HG03095 (cell line): ENCODE measurements around the gene MUC13.
"Not testable (repeated sequence)": the region's sequence is repeated elsewhere in the genome, so short reads cannot be mapped to it uniquely, and the experiment has no call there.

Experiments used
- ATAC-seq: cut with Tn5 transposase; IDR thresholded peaks from one replicate; pipeline ENCODE4 v1.9.1; 2021; ENCODE audit warnings: moderate library complexity; ENCODE audit not compliant: unreplicated experiment

Gene MUC13, protein sequence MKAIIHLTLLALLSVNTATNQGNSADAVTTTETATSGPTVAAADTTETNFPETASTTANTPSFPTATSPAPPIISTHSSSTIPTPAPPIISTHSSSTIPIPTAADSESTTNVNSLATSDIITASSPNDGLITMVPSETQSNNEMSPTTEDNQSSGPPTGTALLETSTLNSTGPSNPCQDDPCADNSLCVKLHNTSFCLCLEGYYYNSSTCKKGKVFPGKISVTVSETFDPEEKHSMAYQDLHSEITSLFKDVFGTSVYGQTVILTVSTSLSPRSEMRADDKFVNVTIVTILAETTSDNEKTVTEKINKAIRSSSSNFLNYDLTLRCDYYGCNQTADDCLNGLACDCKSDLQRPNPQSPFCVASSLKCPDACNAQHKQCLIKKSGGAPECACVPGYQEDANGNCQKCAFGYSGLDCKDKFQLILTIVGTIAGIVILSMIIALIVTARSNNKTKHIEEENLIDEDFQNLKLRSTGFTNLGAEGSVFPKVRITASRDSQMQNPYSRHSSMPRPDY

DNA sequence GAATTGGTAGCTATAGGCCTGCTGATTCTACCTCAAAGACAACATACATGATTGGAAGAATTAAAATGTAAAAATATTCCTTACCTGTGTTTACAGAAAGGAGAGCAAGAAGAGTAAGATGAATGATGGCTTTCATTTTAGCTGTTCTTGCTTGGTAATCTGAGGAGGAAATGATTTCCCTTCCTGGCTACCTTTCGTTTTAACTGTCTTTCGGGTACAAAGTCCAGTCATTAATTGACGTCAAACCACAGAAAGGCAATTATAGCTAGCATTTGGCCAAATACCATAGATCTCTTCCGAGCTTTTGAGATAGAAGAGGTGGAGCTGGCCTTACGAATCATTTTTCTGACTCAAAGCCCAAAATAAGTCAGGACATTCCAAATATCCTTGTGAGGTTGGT is at the start of gene MUC13:
Gene MUC13 (minus strand): TSS at position 175 of the 400 bp plus-strand sequence. CDS start 39 bp downstream, at position 136.
- no peak for ATAC-seq

DNA sequence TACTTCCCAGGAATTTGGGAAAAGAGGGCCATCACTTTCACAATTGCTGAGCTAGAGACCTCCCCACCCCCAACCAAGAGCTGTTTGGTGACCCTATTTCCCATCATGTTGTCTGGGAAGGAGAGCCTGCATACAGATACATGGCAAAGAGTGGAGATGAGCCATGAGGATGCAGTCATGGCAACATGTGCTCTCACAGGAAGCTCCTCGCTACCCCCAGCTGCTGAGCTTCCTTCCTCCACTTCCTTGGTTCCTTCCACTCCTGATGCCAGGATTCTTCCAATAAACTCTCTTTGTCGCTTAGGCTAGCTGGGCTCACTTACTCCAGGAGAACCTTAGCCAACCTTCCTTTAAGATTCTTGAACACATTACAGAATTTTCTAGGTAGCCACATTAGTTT is 48.3 kb upstream of the MUC13 start:
- ATAC-seq = no peak

DNA sequence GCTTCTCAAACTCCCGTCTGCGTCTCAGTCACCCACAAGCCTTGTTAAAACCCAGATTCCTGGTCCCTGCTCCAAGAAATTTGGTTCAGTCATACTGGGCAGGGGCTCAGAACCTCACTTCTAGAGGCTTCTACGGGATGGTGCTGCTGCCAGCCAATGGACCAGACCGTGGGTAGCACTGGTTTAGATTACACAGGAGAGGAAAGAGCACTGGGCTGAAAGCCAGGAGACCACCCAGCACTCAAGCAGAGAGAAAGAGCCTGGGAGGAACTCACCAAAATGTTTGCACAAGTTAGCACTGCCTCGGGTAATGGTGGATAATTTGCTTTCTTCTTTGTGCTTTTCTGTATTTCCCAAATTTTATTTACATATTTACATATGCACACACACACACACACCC is 46.9 kb upstream of the MUC13 start:
- no peak for ATAC-seq

DNA sequence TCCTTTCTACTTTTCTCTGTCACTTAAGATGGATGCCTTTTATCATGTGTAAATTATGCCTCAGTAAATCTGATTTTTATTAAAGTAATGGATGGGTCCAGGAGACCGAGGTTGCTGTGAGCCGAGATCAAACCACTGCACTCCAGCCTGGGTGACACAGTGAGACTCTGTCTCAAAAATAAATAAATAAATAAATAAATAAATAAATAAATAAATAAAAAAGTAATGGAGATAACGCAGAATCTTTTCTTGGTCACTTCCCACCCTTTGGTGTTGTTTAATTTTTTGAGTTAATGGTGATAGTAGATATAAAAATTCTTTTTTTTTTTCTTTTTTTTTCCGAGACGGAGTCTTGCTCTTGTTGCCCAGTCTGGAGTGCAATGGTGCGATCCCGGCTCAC is 44.1 kb upstream of the MUC13 start:
- no peak for ATAC-seq

DNA sequence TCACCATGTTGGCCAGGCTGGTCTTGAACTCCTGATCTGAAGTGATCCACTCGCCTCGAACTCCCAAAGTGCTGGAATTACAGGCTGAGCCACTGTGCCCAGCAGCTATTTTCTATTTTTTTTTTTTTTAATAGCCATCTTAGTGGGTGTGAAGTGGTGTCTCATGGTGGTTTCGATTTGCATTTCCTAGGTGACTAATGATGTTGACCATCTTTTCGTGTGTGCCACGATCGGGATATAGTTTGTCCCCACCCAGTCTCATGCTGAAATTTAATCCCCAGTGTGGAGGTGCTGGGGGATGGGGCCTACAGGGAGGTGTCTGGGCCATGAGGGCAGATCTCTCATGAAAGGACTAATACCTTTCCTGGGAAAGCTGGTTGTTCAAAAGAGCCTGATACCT is 41.8 kb upstream of the MUC13 start:
- ATAC-seq = no peak

DNA sequence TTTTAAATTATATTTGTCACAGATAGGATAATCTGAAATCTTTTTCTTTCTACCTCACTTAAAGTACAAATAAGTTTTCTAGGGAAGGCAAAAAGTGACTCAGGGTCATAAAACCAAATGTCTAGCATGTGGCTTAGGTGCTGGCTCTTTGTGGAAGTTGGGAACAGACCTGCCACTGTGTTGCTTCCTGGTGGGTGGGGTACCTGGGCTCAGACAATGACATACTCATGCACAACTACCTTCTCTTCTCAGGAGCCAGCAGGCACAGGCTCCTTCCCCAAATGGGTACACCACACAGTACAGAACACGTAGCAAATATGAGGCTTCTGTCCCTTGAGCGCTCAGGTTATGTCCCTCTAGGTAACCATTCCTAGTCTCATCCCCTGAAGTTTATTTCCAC is 40.1 kb upstream of the MUC13 start:
- ATAC-seq = no peak

DNA sequence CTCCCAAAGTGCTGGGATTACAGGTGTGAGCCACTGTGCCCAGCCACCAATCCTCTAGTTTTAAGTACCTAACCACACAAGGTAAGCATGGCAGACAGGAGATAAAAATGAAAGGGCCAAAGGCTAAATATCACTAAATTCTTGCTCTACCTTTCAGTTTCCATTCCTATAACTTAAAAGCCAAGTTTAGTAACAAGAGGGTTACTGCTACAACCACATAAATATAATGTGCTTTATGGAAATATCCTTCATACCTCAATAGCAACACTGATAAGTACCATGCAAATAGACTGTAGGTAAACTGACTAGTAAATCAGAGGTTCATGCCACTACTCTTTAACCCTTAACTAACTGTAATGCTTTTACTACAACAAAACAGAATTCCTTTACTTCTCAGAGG is 38.7 kb upstream of the MUC13 start:
- ATAC-seq = no peak

DNA sequence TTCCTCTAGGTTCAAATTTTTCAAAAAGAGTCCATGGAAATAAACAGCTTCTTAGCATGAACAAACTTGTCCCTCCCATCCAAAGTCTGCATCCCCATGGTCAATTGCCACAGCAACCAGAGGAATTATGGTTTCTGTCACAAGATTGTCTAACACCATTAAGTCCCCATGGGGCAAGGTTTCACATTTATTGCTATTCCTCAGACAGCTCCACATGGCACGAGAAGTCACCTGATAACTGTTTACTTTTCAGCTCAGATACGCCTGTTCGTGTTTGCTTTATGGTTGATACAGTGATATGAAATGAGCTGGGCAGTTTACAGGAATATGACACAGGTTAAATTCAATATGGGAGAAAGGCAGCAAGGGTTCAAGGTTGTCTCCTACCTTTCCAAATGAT is 37.9 kb upstream of the MUC13 start:
- ATAC-seq = no peak

DNA sequence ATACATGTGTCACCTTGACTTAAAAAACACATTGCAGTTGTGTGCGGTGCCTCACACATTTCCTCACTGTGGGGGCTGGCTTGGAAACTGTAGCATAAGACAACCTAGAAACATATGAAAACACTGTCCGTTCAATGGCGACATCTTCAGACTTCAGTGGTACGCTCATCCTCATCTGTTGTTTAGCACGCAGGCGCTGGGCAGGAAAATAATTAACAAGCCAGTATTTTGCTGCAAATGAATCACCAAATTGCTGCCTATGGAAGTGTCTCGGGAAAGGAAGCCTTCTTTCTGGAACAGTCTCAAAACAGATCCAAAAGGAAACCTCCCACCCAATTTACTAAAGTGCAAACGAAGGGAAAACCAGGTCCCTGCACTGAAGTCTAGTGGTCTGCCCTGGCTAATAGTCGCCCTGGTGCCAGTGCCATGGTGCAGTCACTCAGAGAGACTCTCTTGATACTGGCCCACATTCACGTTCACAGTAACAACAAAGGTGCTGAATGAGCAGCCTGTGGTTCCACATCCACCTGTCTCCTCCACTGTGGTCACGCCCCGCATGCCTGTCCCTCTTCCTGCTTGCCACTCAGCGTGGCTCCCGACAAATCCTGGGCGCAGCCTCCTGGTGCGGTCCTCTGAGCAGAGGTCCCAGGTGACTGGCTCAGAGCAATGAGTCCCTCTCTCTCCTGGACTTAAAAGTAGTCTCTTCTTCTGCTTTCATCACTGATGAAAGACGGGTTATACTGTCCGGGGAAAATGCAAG is 35.6 kb upstream of the MUC13 start:
- no peak for ATAC-seq

DNA sequence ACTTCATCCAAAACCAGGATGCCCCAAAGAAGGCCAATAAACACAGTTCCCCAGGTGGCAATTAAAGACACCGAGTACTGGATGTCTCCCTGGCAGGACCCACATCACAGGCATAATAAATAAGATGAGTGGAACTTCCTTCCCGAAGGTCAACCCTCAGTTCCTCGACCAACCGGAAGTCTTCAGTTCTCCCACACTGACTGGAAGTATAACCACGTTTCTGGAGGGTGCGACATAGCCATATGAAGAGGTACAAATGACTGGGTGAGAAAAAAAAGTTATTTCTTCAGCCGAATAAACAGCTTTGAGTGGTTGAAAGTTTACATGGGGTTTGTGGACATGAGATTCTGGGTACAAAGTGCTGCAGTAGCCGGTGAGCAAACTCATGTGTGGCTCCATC is 34.6 kb upstream of the MUC13 start:
- no peak for ATAC-seq

DNA sequence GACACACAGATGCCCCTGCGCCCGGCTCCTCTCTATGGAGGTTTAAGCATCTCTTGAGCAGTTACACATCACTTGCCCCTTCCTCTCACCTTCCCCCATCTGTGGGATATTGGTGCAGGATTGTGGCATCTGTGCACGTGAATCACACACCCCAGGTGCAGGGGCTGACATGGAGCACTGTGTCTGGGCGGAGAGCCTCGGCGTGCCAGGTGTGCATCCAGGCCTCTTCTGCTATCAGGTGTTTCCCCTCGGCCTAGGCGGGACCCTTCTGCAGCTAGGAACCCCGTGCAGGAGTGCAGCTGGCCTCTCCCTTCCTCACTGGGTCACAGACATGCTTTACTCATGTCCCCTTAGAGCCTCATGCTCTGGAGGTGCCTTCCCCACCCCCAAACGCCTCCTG is 33.4 kb upstream of the MUC13 start:
- ATAC-seq = no peak

DNA sequence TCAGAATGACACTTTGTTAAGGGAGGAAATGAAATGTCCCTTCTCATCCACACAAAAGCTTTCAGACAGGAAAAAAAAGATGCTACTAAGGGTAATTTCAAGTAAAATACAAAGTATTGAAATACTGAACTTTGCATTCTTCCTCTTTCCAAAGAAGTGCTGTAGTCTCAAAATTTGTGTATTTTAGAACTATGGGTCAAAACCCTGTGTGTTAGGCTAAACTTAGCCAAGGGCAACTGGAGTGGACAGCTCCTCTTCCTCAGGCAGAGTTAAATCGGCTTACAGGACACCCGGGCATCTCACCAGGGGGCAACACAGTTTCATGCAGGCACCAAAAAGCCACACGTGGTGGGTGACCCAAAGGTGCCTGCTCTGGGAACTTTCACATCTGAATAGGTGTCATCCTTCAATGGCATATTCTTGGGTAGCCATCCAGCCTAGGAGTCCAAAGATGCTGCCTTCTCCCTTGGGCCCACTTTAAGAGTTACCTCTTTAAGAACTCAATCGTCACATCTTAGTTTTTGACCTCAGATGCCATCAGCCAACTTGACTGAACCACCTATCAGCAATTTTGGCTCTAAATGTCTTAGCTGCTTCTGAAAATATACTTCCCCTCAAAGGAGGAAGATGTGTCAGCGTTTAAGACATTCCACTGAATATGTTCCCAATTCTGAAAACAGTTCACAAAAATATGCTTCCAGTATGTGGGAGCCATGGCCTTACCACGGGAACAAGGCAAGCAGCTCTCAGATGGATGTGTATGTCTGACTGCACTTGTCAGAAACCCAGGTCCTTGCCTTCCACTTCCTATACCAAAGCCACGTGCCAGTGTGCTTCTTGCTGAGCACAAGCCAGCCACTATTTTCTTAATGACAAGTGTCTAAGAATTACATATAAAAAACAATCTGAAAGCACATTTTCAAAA is 32.2 kb upstream of the MUC13 start:
- no peak for ATAC-seq

DNA sequence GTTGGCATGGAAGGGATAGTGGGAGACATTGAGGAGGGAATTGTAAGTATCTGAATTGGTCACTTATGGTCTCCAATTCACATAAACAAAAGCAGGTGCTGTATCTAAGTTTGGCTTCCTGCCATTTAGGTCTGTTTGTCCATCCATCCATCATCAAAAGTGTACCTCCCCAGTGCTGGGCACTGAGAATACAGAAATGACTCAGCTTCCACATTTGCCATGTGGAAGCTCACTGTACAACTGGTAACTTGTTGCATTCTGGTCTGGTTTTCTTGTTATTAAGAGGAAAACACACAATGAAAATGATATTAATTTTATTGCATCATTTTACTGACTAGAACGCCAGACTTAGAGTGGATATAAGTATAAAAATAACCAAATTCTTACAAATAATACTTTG is 30.9 kb upstream of the MUC13 start:
- no peak for ATAC-seq

DNA sequence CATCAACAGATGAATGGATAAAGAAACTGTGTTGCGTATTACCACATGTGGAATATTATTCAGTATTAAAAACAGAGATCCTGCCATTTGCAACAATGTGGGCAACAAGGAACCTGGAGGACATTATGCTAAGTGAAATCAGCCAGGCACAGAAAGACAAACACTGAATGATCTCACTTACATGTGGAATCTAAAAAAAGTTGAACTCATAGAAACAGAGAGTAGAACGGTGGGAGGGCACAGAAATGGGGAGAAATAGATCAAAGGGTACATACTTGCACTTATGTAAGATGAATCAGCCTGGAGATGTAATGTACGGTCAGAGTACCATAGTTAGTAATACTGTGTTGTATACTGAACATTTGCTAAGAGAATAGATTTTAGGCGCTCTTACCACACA is 29.8 kb upstream of the MUC13 start:
- ATAC-seq = no peak

DNA sequence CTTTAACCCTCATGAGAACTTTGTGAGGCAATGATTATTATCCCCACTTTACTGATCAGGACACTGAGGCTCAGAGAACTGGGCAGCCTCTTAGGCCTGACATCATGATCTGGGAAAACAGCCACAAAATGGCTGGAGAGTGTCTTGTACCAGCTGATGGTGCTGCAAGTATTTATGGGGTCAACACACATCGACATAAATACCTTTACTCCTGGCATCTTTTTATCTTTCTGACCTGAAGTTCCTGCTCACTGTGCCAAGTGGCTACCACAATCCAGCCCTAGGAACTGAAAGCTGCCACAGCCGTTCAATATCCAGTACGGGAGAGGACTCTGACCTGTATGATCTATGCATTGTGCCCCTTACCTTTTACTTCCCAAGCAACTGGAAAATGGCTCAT is 29.2 kb upstream of the MUC13 start:
- ATAC-seq = no peak

DNA sequence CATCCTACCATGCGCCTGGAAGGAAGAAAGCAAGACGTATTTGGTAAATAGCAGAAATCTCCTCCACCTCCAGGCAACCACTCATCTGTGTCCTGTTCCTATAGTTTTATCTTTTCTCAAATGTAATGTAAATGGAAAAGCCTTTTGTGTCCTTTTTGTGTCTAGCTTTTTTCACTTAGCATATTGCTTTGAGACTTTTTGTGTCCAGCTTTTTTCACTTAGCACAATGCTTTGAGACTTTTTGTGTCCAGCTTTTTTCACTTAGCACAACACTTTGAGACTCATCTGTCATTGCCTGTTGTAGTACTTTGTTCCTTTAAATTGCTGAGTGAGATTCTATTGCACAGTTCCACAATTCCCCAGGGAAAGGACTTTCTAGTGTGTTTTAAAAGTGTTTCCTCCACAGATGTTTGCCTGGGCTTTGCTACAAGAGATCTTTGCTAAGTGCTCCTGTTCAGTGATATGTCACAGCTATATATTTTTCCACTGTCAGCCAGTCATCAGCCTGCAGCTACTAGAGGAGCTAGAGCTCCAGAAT is 27.9 kb upstream of the MUC13 start:
- ATAC-seq = no peak

DNA sequence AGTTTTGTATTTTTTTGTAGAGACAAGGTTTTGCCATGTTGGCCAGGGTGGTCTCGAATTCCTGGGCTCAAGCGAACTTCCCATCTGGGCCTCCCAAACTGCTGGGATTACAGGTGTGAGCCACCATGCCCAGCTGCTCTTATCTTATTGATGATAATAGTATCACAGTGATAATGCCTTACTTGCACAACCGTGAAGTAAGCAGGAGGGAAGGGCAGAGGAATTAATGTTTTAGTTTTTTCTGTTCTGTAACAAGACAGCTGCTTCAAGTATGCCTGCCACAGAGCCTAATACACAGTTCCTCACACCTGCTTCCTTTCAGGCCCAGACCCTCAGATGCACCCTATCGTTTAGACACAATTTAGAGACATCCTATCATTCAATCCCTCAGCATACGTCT is 26.1 kb upstream of the MUC13 start:
- no peak for ATAC-seq

DNA sequence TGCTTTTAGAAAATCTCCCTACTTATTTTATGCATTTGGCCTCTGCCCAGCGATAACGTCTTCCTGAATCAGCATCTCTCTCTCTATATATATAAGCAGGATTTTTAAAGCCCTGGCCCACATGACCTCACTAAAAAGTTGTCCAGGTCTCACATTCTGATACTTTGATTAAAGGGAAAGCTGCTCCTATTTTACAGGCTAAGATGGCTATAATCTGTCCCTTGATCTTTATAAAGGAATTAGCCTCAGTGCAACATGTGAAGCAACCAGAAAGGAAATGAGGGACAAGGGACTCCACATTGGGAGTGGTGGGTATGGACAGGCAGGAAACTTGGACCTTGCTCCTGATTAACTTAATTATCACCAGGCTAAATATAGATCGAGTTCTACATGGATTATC is 25.6 kb upstream of the MUC13 start:
- ATAC-seq = no peak

DNA sequence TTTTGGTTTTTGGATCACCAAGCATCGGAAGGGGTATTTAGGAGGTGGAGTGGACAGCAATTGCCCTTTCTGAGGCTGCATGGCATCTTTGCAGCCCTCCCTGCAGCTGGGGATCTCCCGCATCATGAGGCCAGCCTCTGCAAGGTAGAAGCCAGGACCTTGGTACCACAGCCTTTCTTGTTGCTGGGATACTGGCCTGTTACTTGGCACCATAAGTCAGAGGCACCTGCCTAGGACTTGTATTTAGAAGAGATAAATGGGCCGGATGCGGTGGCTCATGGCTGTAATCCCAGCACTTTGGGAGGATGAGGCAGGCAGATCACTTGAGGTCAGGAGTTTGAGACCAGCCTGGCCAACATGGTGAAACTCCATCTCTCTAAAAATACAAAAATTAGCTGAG is 23.4 kb upstream of the MUC13 start:
- not testable (repeated sequence) for ATAC-seq

DNA sequence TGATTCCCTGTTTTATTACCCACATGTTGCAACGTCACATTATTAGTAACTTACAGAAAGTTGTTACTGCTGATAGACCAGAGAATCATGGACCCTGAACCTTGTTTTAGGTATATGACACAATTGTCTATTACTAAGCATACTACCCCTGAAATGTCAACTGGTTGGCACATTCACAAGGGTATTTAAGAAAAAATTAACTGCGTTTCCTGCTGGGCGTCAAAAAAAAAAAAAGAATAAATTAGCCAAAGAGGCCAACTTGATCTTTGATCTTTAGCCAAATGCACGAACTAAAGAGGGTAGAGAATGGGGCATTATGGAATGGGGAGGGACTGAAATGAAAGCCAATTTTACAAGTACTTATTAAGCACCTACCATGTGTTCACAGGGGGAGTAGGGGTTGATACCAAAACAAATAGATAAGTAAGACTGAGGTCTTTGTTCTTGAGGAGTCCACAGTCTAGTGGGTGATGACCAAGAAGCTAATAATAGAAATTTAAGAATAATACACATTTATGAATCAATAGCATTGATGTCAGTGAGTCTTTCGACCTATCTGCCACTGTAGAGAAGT is 17.8 kb upstream of the MUC13 start:
- no peak for ATAC-seq
